HepG2 (cell line): Measurements from ENCODE around the gene F7. TPM values are rescaled to one million over a fixed set of nuclear protein-coding genes. Genes with fewer than 3 reads are reported as not detected.
A peak's percentile ranks its signal among the peaks of the same experiment; 100 is the strongest.

Experiments
- CEBPB ChIP-seq: IDR thresholded peaks from 2 replicates; pipeline ENCODE4 v1.6.1; 2011; ENCODE audit warnings: low read depth, low read length, improper control_type of control experiment, borderline replicate concordance
- KDM1A ChIP-seq: IDR thresholded peaks from 2 replicates; pipeline ENCODE4 v1.6.1; 2016; ENCODE audit warnings: missing compliant biosample characterization
- MAZ ChIP-seq, 2 experiments: sonication (generic) in 1 of 2; formaldehyde crosslinking in 1 of 2; IDR thresholded peaks; 2 replicates each; pipeline versions ENCODE4 v1.5.0 to v1.6.1; 2012 to 2020; ENCODE audit warnings: low read depth in 2 of 2, mild to moderate bottlenecking in 2 of 2, borderline replicate concordance in 1 of 2, improper control_type of control experiment in 1 of 2, low read length in 1 of 2, missing genetic modification reagents in 1 of 2, moderate library complexity in 1 of 2
- POLR2AphosphoS5 ChIP-seq: IDR thresholded peaks from 2 replicates; pipeline ENCODE4 v1.6.1; 2012; ENCODE audit warnings: low read depth, low read length
- RAD21 ChIP-seq: fragments of 450-650 bp; formaldehyde crosslinking; IDR thresholded peaks from 2 replicates; pipeline ENCODE4 v1.5.0; 2020; ENCODE audit warnings: mild to moderate bottlenecking
- SOX5 ChIP-seq: IDR thresholded peaks from 2 replicates; pipeline ENCODE4 v1.6.1; 2016; ENCODE audit warnings: borderline replicate concordance
- SRF ChIP-seq: IDR thresholded peaks from 2 replicates; pipeline ENCODE4 v1.6.1; 2011; ENCODE audit warnings: mild to moderate bottlenecking, low read depth, low read length, moderate library complexity
- TCF12 ChIP-seq, 2 experiments: fragments of 450-650 bp in 1 of 2; sonication (generic) in 1 of 2; formaldehyde crosslinking in 1 of 2; IDR thresholded peaks; 2 replicates each; pipeline versions ENCODE4 v1.6.1 to v1.8.0; 2017 to 2022; ENCODE audit warnings: antibody characterized with exemption in 1 of 2, mild to moderate bottlenecking in 1 of 2, missing genetic modification reagents in 1 of 2, moderate library complexity in 1 of 2
- YY1 ChIP-seq: IDR thresholded peaks from 2 replicates; pipeline ENCODE4 v1.6.1; 2011; ENCODE audit warnings: low read length, low read depth, moderate library complexity, mild to moderate bottlenecking; ENCODE audit not compliant: insufficient read depth, insufficient replicate concordance
- ZNF350 ChIP-seq: sonication (generic); formaldehyde crosslinking; IDR thresholded peaks from 2 replicates; pipeline ENCODE4 v1.4.0; 2020; ENCODE audit warnings: mild to moderate bottlenecking, low read depth, missing genetic modification reagents, borderline replicate concordance
- ZNF431 ChIP-seq: sonication (generic); formaldehyde crosslinking; IDR thresholded peaks from 2 replicates; pipeline ENCODE4 v1.9.0; 2022; ENCODE audit warnings: missing genetic modification reagents, low read depth, mild to moderate bottlenecking, borderline replicate concordance
- ZNF607 ChIP-seq: sonication (generic); formaldehyde crosslinking; IDR thresholded peaks from 2 replicates; pipeline ENCODE4 v1.5.1; 2020; ENCODE audit warnings: missing genetic modification reagents, mild to moderate bottlenecking, borderline replicate concordance
- ZNF709 ChIP-seq: sonication (generic); formaldehyde crosslinking; IDR thresholded peaks from 2 replicates; pipeline ENCODE4 v1.5.0; 2020; ENCODE audit warnings: mild to moderate bottlenecking, missing genetic modification reagents
- ZNF839 ChIP-seq: sonication (generic); formaldehyde crosslinking; IDR thresholded peaks from 2 replicates; pipeline ENCODE4 v1.4.0; 2020; ENCODE audit warnings: missing genetic modification reagents, mild to moderate bottlenecking, borderline replicate concordance
- polyA plus RNA-seq, 8 experiments: library from polyadenylated mRNA; depleted of rRNA in 3 of 8; stranded (reverse) in 7 of 8; unstranded in 1 of 8; fragments of >200 nt; fragmentation: Illumina TruSeq in 4 of 8; extraction: Trizol in 4 of 8; gene quantifications; 2 replicates each; pipeline versions ENCODE4 v1.2.1 to v1.2.3, GENCODE V29; 2011 to 2016; ENCODE audit warnings: low read depth in 4 of 8, missing spikeins in 1 of 8, mixed read lengths in 1 of 8; ENCODE audit not compliant: insufficient read depth in 1 of 8
- total RNA-seq, 5 experiments: library from RNA; depleted of rRNA; stranded (reverse); fragments of >200 nt; fragmentation: Illumina TruSeq; extraction: Trizol; gene quantifications; 2 replicates each; pipeline ENCODE4 v1.2.3, GENCODE V29; 2016; ENCODE audit warnings: low read depth in 1 of 5
- TF ChIP-seq, protein P1 (sequence below): sonication (generic); formaldehyde crosslinking; IDR thresholded peaks from 2 replicates; pipeline ENCODE4 v1.4.0; 2020; ENCODE audit warnings: mild to moderate bottlenecking, missing genetic modification reagents
- TF ChIP-seq, protein P2 (sequence below): sonication (generic); formaldehyde crosslinking; conservative IDR thresholded peaks from 2 replicates; pipeline ENCODE4 v1.8.0; 2022; ENCODE audit warnings: low read depth, missing genetic modification reagents
- TF ChIP-seq, protein P3 (sequence below): sonication (generic); formaldehyde crosslinking; IDR thresholded peaks from 2 replicates; pipeline ENCODE4 v1.4.0; 2020; ENCODE audit warnings: missing genetic modification reagents

The F7 gene
- total and polyA plus RNA-seq, 2 of the 13 experiments (the other 11 are each of a cell fraction or from before 2014, with no cell fraction given) = 12.6 to 26.5 TPM

DNA sequence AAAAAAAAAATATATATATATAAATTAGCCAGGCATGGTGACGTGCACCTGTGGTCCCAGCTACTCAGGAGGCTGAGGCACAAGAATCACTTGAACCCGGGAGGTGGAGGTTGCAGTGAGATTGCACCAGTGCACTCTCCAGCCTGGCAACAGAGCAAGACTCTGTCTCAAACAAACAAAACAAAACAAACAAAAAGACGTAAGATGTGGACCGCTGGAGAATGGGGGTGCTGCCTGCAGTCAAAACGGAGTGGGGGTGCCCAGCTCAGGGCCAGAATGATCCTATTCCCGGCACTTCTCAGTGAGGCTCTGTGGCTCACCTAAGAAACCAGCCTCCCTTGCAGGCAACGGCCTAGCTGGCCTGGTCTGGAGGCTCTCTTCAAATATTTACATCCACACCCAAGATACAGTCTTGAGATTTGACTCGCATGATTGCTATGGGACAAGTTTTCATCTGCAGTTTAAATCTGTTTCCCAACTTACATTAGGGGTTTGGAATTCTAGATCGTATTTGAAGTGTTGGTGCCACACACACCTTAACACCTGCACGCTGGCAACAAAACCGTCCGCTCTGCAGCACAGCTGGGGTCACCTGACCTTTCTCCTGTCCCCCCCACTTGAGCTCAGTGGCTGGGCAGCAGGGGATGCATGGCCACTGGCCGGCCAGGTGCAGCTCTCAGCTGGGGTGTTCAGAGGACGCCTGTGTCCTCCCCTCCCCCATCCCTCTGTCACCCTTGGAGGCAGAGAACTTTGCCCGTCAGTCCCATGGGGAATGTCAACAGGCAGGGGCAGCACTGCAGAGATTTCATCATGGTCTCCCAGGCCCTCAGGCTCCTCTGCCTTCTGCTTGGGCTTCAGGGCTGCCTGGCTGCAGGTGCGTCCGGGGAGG, at the start of gene F7 (continued):
- TF ChIP-seq, protein P1, sequence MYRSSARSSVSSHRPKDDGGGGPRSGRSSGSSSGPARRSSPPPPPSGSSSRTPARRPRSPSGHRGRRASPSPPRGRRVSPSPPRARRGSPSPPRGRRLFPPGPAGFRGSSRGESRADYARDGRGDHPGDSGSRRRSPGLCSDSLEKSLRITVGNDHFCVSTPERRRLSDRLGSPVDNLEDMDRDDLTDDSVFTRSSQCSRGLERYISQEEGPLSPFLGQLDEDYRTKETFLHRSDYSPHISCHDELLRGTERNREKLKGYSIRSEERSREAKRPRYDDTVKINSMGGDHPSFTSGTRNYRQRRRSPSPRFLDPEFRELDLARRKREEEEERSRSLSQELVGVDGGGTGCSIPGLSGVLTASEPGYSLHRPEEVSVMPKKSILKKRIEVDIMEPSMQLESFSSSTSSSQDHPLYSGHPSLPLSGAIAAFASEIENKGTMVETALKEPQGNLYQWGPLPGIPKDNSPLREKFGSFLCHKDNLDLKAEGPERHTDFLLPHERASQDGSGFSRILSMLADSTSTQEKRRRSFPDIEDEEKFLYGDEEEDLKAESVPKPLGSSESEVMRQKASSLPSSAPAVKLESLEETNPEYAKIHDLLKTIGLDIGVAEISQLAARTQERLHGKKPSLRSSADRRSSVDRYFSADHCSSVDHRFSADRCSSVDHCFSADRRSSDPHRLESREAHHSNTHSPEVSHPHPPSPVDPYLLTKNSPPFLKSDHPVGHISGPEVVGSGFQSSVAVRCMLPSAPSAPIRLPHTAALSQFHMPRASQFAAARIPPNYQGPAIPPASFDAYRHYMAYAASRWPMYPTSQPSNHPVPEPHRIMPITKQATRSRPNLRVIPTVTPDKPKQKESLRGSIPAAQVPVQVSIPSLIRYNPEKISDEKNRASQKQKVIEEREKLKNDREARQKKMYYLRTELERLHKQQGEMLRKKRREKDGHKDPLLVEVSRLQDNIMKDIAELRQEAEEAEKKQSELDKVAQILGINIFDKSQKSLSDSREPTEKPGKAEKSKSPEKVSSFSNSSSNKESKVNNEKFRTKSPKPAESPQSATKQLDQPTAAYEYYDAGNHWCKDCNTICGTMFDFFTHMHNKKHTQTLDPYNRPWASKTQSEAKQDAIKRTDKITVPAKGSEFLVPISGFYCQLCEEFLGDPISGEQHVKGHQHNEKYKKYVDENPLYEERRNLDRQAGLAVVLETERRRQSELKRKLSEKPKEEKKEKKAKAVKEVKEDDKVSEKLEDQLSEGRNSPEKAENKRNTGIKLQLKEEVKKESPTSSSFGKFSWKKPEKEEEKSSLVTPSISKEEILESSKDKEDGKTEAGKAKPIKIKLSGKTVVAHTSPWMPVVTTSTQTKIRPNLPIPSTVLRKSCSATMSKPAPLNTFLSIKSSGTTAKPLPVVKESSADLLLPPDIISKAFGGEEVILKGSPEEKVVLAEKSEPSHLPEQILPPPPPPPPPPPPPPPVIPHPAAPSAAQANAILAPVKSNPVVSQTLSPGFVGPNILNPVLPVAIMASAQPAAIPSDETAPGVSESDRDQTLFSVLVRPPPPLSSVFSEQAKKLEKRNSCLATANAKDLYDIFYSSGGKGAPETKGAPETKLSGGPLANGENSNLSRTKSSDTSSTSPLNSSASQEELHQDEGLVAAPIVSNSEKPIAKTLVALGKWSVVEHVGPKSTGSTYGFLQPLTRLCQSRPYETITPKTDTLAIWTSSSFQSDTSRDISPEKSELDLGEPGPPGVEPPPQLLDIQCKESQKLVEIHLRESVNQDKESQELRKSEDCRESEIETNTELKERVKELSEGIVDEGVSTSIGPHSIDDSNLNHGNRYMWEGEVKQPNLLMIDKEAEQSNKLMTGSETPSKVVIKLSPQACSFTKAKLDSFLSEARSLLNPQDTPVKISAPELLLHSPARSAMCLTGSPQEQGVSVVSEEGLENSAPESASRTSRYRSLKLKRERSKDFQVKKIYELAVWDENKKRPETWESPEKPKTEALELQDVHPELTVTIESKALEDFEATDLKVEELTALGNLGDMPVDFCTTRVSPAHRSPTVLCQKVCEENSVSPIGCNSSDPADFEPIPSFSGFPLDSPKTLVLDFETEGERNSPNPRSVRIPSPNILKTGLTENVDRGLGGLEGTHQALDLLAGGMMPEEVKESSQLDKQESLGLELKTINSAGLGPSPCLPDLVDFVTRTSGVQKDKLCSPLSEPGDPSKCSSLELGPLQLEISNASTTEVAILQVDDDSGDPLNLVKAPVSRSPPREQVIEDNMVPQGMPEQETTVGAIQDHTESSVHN (CRISPR knock-in tag) = peak; percentile 79; the same call in 1 of the 2 replicates
- TF ChIP-seq ZNF350 (CRISPR knock-in tag) = peak; percentile 90
- peak; percentile 34; the same call in 1 of the 2 replicates for TF ChIP-seq ZNF839
- TF ChIP-seq, protein P2, sequence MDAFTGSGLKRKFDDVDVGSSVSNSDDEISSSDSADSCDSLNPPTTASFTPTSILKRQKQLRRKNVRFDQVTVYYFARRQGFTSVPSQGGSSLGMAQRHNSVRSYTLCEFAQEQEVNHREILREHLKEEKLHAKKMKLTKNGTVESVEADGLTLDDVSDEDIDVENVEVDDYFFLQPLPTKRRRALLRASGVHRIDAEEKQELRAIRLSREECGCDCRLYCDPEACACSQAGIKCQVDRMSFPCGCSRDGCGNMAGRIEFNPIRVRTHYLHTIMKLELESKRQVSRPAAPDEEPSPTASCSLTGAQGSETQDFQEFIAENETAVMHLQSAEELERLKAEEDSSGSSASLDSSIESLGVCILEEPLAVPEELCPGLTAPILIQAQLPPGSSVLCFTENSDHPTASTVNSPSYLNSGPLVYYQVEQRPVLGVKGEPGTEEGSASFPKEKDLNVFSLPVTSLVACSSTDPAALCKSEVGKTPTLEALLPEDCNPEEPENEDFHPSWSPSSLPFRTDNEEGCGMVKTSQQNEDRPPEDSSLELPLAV (CRISPR knock-in tag) = no peak
- no peak for TF ChIP-seq KDM1A (CRISPR knock-in tag)
- TF ChIP-seq, protein P3, sequence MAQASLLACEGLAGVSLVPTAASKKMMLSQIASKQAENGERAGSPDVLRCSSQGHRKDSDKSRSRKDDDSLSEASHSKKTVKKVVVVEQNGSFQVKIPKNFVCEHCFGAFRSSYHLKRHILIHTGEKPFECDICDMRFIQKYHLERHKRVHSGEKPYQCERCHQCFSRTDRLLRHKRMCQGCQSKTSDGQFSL = peak; percentile 95
- TF ChIP-seq SRF = peak; percentile 48; the same call in 1 of the 2 replicates
- peak; percentile 59 for TF ChIP-seq SOX5 (CRISPR knock-in tag)
- peak; percentile 75; the same call in 1 of the 2 replicates for TF ChIP-seq POLR2AphosphoS5
- peak; percentile 86 for TF ChIP-seq CEBPB
- 0 out of 2 replicates have a peak, but pooled peaks have one; percentile 16 for TF ChIP-seq ZNF709 (CRISPR knock-in tag)
- 0 out of 2 replicates have a peak, but pooled peaks have one; percentile 40 for TF ChIP-seq MAZ (IDR thresholded peaks at IDR 0.05; ENCODE audit: borderline replicate concordance, low read depth, low read length)
- TF ChIP-seq MAZ (CRISPR knock-in tag; IDR thresholded peaks at IDR 0.05; ENCODE audit: low read depth) = peak; percentile 73; the same call in 1 of the 2 replicates
- TF ChIP-seq YY1 = peak; percentile 78
- 0 out of 2 replicates have a peak, but pooled peaks have one; percentile 18 for TF ChIP-seq ZNF607
- no peak for TF ChIP-seq TCF12 (IDR thresholded peaks at IDR 0.05)
- TF ChIP-seq TCF12 (CRISPR knock-in tag; IDR thresholded peaks at IDR 0.05) = 0 out of 2 replicates have a peak, but pooled peaks have one; percentile 40
- TF ChIP-seq RAD21 = peak; percentile 54; the same call in 1 of the 2 replicates
- TF ChIP-seq ZNF431 (CRISPR knock-in tag) = peak; percentile 82; the same call in 1 of the 2 replicates
